Muscle layer of colon (tissue), 2 donors: Measurements from ENCODE around the gene PPP3CB.

Source experiments
- H3K27ac ChIP-seq: one replicate; pipeline ENCODE4 v1.7.0; 2013; ENCODE audit warnings: low read depth, mild to moderate bottlenecking, low read length, moderate library complexity
- H3K27me3 ChIP-seq, 2 donors: one replicate each; pipeline ENCODE4 v1.7.0; 2013; ENCODE audit warnings: low read length in 2 of 2, mild to moderate bottlenecking in 2 of 2; ENCODE audit not compliant: insufficient read depth in 2 of 2, control insufficient read depth in 1 of 2
- H3K36me3 ChIP-seq: one replicate; pipeline ENCODE4 v1.7.0; 2013; ENCODE audit warnings: mild to moderate bottlenecking, low read length; ENCODE audit not compliant: insufficient read depth
- H3K4me1 ChIP-seq: one replicate; pipeline ENCODE4 v1.7.0; 2013; ENCODE audit warnings: mild to moderate bottlenecking, low read length; ENCODE audit not compliant: insufficient read depth
- H3K4me3 ChIP-seq, 2 donors: one replicate each; pipeline ENCODE4 v1.7.0; 2013; ENCODE audit warnings: low read length in 2 of 2, low read depth in 1 of 2, mild to moderate bottlenecking in 1 of 2, moderate library complexity in 1 of 2
- H3K9ac ChIP-seq: one replicate; pipeline ENCODE4 v1.7.0; 2013; ENCODE audit warnings: low read length
- H3K9me3 ChIP-seq: one replicate; pipeline ENCODE4 v1.7.0; 2013; ENCODE audit warnings: mild to moderate bottlenecking, low read length
- donor health status: abdominal sarcoma.
- donor health status: Adenocarcinoma of cecum.

The PPP3CB gene

GRCh38 chr10:73478636-73479035, 17.2 kb downstream of the PPP3CB start:
- no peak overlapping the region for H3K9ac ChIP-seq
- H3K27me3 ChIP-seq: no peaks in the 10 kb centered on the region
- no peaks in the 10 kb centered on the region for H3K9me3 ChIP-seq
- peaks cover 49% of the 10 kb centered on the region for H3K36me3 ChIP-seq
- H3K4me1 ChIP-seq: no peaks in the 10 kb centered on the region
- no peak overlapping the region for H3K4me3 ChIP-seq
- no peak overlapping the region for H3K27ac ChIP-seq

- Histone ChIP-seq H3K36me3 (peaks cover 39% of the 10 kb centered on the region), H3K9me3 (no peaks in the 10 kb centered on the region), H3K9ac (no peak overlapping the region), H3K27ac (no peak overlapping the region), H3K4me1 (no peaks in the 10 kb centered on the region), H3K4me3 (no peak overlapping the region), H3K27me3 (no peaks in the 10 kb centered on the region)
Observed at GRCh38 chr10:73471226-73471625, 24.6 kb downstream of the PPP3CB start.

GRCh38 chr10:73469579-73469978, 26.2 kb downstream of the PPP3CB start:
- no peak overlapping the region for H3K4me3 ChIP-seq
- no peaks in the 10 kb centered on the region for H3K4me1 ChIP-seq
- peaks cover 29% of the 10 kb centered on the region for H3K36me3 ChIP-seq
- H3K27ac ChIP-seq: no peak overlapping the region
- H3K27me3 ChIP-seq: no peaks in the 10 kb centered on the region
- no peak overlapping the region for H3K9ac ChIP-seq
- H3K9me3 ChIP-seq: no peaks in the 10 kb centered on the region

GRCh38 chr10:73467206-73467605, 28.6 kb downstream of the PPP3CB start:
- no peak overlapping the region for H3K9ac ChIP-seq
- no peaks in the 10 kb centered on the region for H3K27me3 ChIP-seq
- H3K27ac ChIP-seq: no peak overlapping the region
- H3K4me1 ChIP-seq: no peaks in the 10 kb centered on the region
- no peaks in the 10 kb centered on the region for H3K9me3 ChIP-seq
- peaks cover 32% of the 10 kb centered on the region for H3K36me3 ChIP-seq
- H3K4me3 ChIP-seq: no peak overlapping the region

- H3K36me3 ChIP-seq: peaks cover 33% of the 10 kb centered on the region
- H3K9me3 ChIP-seq: no peaks in the 10 kb centered on the region
- no peaks in the 10 kb centered on the region for H3K27me3 ChIP-seq
- no peak overlapping the region for H3K27ac ChIP-seq
- H3K4me1 ChIP-seq: no peaks in the 10 kb centered on the region
- H3K9ac ChIP-seq: no peak overlapping the region
- H3K4me3 ChIP-seq: no peak overlapping the region
Observed at GRCh38 chr10:73465978-73466726, 29.7 kb downstream of the PPP3CB start.

GRCh38 chr10:73460897-73461296, 34.9 kb downstream of the PPP3CB start:
- Histone ChIP-seq H3K4me3 (no peak overlapping the region), H3K27me3 (no peaks in the 10 kb centered on the region), H3K4me1 (no peaks in the 10 kb centered on the region), H3K36me3 (peaks cover 20% of the 10 kb centered on the region), H3K27ac (no peak overlapping the region), H3K9me3 (no peaks in the 10 kb centered on the region), H3K9ac (no peak overlapping the region)

- Histone ChIP-seq H3K4me3 (no peak overlapping the region), H3K27me3 (no peaks in the 10 kb centered on the region), H3K36me3 (peaks cover 16% of the 10 kb centered on the region)
Observed at GRCh38 chr10:73459683-73460314, 36.0 kb downstream of the PPP3CB start.

GRCh38 chr10:73456187-73456890, 39.5 kb downstream of the PPP3CB start:
- Histone ChIP-seq H3K9me3 (no peaks in the 10 kb centered on the region), H3K9ac (no peak overlapping the region), H3K4me3 (no peak overlapping the region), H3K4me1 (no peaks in the 10 kb centered on the region), H3K27me3 (no peaks in the 10 kb centered on the region), H3K27ac (no peak overlapping the region), H3K36me3 (peaks cover 10% of the 10 kb centered on the region)

More at GRCh38 chr10:73459683-73460314, 36.0 kb downstream of the PPP3CB start:
- no peak overlapping the region for H3K27ac ChIP-seq
- no peaks in the 10 kb centered on the region for H3K4me1 ChIP-seq
- H3K9me3 ChIP-seq: no peaks in the 10 kb centered on the region
- H3K9ac ChIP-seq: no peak overlapping the region

- H3K36me3 ChIP-seq: peaks cover 31% of the 10 kb centered on the region
- no peak overlapping the region for H3K27ac ChIP-seq
- no peak overlapping the region for H3K4me3 ChIP-seq
- H3K9me3 ChIP-seq: no peaks in the 10 kb centered on the region
- H3K9ac ChIP-seq: no peak overlapping the region
- H3K4me1 ChIP-seq: no peaks in the 10 kb centered on the region
- H3K27me3 ChIP-seq: no peaks in the 10 kb centered on the region
Observed at GRCh38 chr10:73449113-73449512, 46.7 kb downstream of the PPP3CB start.

- Histone ChIP-seq H3K36me3 (peaks cover 39% of the 10 kb centered on the region), H3K4me3 (no peak overlapping the region), H3K27ac (no peak overlapping the region), H3K4me1 (no peaks in the 10 kb centered on the region), H3K27me3 (no peaks in the 10 kb centered on the region), H3K9ac (no peak overlapping the region), H3K9me3 (no peaks in the 10 kb centered on the region)
Observed at GRCh38 chr10:73448384-73448783, 47.4 kb downstream of the PPP3CB start.

GRCh38 chr10:73446926-73447325, 48.9 kb downstream of the PPP3CB start:
- no peak overlapping the region for H3K27ac ChIP-seq
- peaks cover 40% of the 10 kb centered on the region for H3K36me3 ChIP-seq
- H3K27me3 ChIP-seq: no peaks in the 10 kb centered on the region
- H3K9me3 ChIP-seq: no peaks in the 10 kb centered on the region
- H3K4me1 ChIP-seq: no peaks in the 10 kb centered on the region
- no peak overlapping the region for H3K9ac ChIP-seq
- no peak overlapping the region for H3K4me3 ChIP-seq
